GM12873 (cell line): Measurements from ENCODE around the gene LIN52.

Experiments used
- TF ChIP-seq, protein P1 (sequence below): IDR thresholded peaks from 2 replicates; pipeline ENCODE4 v1.5.1; 2012; ENCODE audit warnings: low read depth, mild to moderate bottlenecking, moderate library complexity, low read length, control low read depth; ENCODE audit not compliant: insufficient read depth; ENCODE audit errors: missing control alignments

The LIN52 gene

DNA sequence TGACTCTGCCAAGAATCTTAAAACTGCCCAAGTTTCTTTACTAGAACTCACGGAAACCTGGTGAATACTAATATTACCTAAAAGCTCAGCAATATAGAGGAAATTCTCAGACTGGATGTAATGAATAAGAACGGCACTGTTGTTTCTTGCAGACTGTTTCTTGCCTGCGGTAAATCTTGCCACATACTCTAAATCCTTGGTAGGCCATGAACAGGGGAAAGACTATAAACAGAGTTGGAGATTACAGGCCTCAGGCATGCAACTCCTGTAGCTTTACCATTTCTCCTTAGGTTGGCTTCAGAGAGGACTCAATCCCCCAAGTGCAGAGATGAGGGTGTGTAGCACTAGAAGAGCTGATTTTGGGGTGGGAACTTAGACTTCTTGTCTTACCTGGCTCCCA lies 1.6 kb upstream of the LIN52 start:
- TF ChIP-seq, protein P1, sequence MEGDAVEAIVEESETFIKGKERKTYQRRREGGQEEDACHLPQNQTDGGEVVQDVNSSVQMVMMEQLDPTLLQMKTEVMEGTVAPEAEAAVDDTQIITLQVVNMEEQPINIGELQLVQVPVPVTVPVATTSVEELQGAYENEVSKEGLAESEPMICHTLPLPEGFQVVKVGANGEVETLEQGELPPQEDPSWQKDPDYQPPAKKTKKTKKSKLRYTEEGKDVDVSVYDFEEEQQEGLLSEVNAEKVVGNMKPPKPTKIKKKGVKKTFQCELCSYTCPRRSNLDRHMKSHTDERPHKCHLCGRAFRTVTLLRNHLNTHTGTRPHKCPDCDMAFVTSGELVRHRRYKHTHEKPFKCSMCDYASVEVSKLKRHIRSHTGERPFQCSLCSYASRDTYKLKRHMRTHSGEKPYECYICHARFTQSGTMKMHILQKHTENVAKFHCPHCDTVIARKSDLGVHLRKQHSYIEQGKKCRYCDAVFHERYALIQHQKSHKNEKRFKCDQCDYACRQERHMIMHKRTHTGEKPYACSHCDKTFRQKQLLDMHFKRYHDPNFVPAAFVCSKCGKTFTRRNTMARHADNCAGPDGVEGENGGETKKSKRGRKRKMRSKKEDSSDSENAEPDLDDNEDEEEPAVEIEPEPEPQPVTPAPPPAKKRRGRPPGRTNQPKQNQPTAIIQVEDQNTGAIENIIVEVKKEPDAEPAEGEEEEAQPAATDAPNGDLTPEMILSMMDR: no peak

DNA sequence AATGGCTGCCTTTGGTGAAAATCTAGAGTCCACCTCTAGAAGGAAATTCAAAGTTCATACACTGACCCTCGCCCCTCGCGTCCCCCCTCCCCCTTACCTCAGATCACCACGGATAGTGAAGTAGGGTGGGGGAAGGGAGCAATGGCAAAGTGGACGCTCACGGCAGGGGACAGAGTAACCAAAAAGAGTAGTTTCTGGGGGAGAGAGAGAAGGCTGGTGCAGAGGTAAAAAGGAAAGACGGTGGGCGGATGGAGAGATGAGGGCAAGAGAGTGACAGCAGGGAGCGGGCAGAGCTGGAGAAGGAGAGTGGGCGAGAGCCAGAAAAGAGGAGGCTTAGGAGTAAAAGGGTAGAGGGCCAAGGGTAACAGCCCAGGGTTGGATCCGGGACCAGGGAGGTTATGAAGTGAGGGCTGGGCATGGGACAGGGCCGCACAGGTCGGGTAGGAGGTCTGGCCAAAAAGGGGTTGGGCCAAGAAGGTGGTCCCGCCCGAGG lies 926 bp upstream of the LIN52 start:
- TF ChIP-seq, protein P1: no peak

DNA sequence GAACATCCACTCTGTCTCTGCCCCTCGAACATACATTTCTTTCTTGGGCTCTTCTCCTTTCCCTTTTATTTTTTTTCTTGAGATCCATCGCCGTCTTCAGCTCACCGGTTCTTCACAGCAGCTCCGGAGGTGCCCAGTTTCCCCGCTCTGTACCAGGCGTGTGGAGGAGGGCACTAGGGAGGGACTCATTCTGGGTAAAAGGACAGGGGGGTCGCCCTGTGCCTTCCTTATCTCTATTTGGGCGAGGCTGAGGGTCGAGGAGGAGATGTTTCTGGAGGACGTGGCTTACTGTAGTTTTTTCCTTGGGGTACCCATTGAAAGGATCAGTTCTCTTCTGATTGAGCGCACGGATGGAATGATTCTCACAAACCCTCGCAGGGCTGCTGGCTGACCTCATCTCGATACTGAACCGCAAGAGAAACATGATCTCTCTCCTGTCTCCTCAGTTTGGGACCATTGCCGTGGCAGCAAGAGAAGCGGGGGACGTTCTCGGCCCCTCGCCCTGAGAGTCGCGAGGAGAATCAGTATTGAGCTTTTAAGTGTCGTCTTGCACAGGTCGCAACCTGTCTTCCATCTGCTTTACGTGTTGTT lies 386 bp downstream of the LIN52 start:
- TF ChIP-seq, protein P1: no peak

DNA sequence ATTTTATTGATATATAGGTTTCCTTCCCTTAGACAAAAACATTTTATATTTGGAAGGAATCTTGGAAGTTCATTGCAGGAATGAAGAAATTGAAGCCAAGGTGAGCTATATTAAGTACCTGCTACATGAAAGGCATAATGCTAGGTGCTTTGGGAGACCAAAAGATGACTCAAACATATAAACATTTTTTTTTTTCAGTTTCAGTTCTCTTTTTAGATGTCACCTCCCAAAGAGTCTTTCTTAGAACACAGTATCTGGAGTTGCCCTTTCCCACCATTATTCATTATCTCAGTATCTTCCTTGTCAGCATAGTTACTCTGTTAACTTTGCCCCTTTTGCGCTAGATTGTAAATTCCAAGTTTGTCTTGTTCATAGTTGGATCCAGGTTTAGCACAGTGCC lies 1.1 kb downstream of the LIN52 start:
- TF ChIP-seq, protein P1: no peak

DNA sequence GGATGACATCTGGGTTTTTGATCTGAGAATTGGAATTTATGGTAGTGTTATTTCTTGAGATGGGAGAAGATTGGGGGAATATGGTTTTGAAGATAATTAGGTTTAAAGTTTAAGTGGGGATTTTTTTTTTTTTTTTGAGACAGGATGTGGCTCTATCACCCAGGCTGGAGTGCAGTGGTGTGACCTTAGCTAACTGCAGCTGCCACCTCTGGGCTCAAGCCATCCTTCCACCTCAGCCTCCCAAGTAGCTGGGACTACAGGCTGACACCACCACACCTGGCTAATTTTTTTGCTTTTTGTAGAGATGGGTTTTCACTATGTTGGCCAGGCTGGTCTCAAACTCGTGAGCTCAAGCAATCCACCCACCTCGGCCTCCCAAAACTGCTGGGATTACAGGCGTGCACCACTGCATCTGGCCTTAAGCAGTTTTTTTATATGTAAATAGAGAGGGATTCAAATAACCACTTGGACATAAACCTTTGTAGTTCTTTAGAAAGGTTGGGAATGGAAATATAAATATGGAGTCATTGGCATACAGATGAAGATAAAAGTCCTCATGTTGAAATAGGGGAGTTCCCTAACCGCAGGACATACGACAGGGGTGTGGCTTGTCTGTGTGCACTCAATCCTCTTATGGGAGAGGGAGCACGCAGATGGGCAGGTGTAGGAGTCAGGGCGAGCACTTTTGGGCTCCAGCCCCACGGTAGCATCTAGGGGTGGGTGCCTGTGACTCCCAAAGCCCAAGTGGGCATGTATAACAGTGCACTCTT lies 4.7 kb downstream of the LIN52 start:
- TF ChIP-seq, protein P1: no peak

DNA sequence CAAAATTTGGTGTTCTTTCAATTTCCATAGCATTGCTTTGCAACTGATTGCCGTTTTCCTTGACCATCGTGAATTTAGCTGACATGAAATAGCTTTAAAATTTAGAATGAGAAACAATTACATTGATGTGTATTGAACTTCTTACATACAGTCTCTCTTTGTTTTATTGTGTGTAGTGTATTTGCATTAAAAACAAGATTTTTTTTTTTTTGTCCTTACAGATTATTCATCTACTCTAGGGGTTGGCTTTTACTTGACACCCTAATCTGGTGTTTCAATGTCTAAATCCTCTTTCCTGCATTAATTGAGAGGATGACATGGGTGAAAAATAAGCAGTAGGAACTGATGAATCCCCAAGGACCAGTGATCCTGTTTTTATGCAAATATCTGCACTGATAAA lies 20.6 kb downstream of the LIN52 start:
- TF ChIP-seq, protein P1: no peak

DNA sequence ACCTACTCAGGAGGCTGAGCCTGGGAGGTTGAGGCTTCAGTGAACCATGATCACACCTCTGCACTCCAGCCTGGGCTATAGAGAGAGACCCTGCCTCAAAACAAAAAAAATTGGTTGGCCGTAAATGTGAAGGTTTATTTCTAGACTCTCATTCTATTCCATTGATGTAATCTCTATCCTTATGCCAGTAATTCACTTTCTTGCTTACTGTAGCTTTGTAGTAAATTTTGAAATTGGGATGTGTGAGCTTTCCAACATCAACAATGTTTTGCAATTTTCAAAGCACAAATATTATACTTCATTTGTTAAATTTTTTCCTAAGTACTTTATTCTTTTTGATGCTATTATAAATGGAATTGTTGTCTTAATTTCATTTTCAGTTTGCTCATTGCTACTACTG lies 24.6 kb downstream of the LIN52 start:
- TF ChIP-seq, protein P1: no peak
